ENCODE data around the gene ZNF543.

GRCh38 chr19:57338877-57339276, 18.6 kb downstream of the ZNF543 start:
- TF ChIP-seq CTCF (IDR thresholded peaks at IDR 0.05) (no peak), POLR2A (IDR thresholded peaks at IDR 0.05) (no peak), POLR2AphosphoS5 (IDR thresholded peaks at IDR 0.05) (no peak)
